ENCODE results near the gene PAPPA.

The PAPPA gene

GRCh38 chr9:116250891-116251290 is 97.3 kb downstream of the PAPPA start:
- Histone ChIP-seq H3K4me1 (ENCODE audit: control insufficient read depth, insufficient read depth, low read length) (no peaks in the 10 kb centered on the region), H3K36me3 (ENCODE audit: control insufficient read depth in 2 of 2, insufficient read depth in 1 of 2, low read length in 2 of 2) (no peaks in the 10 kb centered on the region), H3K9me3 (ENCODE audit: control insufficient read depth, insufficient read depth, low read depth, low read length) (no peaks in the 10 kb centered on the region), H3K27ac (ENCODE audit: extremely low read depth, low read depth, low read length) (no peak overlapping the region), H3K4me3 (ENCODE audit: low read depth, low read length) (no peak overlapping the region)
- POLR2A ChIA-PET, result no interaction called here
- no peak for TF ChIP-seq ZNF513 (tag by site-specific recombination; IDR thresholded peaks at IDR 0.05)
- no peak for TF ChIP-seq PATZ1 (tag by site-specific recombination; IDR thresholded peaks at IDR 0.05)
- TF ChIP-seq ZNF140 (tag by site-specific recombination; IDR thresholded peaks at IDR 0.05), result no peak
- no peak for TF ChIP-seq ZNF707 (tag by site-specific recombination; IDR thresholded peaks at IDR 0.05)
- TF ChIP-seq ZNF777 (tag by site-specific recombination; IDR thresholded peaks at IDR 0.05; ENCODE audit: borderline replicate concordance), result no peak
- CTCF ChIA-PET, result interaction anchor here (0.5 to 0.6 kb wide), 2 partner anchors 91 to 209 kb away, joined by 3 read pairs; no protein-coding TSS in a partner anchor

- CTCF ChIA-PET, result interaction anchor here (0.5 kb wide), 1 partner anchor 208 kb away, joined by 3 read pairs; no protein-coding TSS in a partner anchor
- H3K27ac ChIP-seq (ENCODE audit: extremely low read depth, low read depth, low read length), result no peak overlapping the region
Observed at GRCh38 chr9:116251366-116251765, 97.8 kb downstream of the PAPPA start.

DNA sequence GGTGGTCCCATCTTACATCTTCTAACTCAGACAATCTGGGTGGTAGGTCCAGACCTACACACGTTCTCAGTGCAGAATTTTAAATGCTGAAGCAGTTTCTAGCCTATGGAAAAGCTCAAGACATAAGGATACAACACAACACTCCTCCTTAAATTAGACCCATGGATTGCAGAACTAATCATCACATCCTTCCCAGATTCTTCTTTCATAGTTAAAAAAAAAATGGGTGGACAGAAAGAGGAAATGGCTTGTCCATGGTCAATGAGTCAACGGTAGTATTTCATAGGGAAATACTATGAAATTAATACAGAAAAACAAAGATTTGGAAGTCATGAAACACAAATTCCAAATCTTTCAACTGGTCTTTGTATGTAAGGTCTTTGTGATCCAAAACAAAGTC is 106.9 kb downstream of the PAPPA start:
- ChIA-PET POLR2A (no interaction called here), CTCF (no interaction called here)
- no peak overlapping the region for H3K27ac ChIP-seq (ENCODE audit: extremely low read depth, low read depth, low read length)
- no peaks in the 10 kb centered on the region for H3K36me3 ChIP-seq (ENCODE audit: control insufficient read depth in 2 of 2, insufficient read depth in 1 of 2, low read length in 2 of 2)
- peaks cover 2% of the 10 kb centered on the region; the same call in 1 of the 2 replicates for H3K4me1 ChIP-seq (ENCODE audit: control insufficient read depth, insufficient read depth, low read length)
- no peaks in the 10 kb centered on the region for H3K9me3 ChIP-seq (ENCODE audit: control insufficient read depth, insufficient read depth, low read depth, low read length)
- no peak for TF ChIP-seq OVOL3 (tag by site-specific recombination; IDR thresholded peaks at IDR 0.05)
- no peak for TF ChIP-seq ZNF362 (tag by site-specific recombination; IDR thresholded peaks at IDR 0.05)
- TF ChIP-seq, protein P1, sequence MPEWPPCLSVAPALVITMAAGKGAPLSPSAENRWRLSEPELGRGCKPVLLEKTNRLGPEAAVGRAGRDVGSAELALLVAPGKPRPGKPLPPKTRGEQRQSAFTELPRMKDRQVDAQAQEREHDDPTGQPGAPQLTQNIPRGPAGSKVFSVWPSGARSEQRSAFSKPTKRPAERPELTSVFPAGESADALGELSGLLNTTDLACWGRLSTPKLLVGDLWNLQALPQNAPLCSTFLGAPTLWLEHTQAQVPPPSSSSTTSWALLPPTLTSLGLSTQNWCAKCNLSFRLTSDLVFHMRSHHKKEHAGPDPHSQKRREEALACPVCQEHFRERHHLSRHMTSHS (tag by site-specific recombination; IDR thresholded peaks at IDR 0.05), result no peak
- no peak for TF ChIP-seq ZNF768 (tag by site-specific recombination; IDR thresholded peaks at IDR 0.05)
- TF ChIP-seq ZNF571 (tag by site-specific recombination; IDR thresholded peaks at IDR 0.05), result no peak
- TF ChIP-seq ZBTB11 (tag by site-specific recombination; conservative IDR thresholded peaks at IDR 0.05; ENCODE audit: low read depth), result no peak
- TF ChIP-seq ZBTB26 (tag by site-specific recombination; optimal IDR thresholded peaks at IDR 0.05), result no peak
- TF ChIP-seq ZNF391 (tag by site-specific recombination; IDR thresholded peaks at IDR 0.05; ENCODE audit: borderline replicate concordance, low read depth), result no peak
- no peak for TF ChIP-seq ZNF776 (tag by site-specific recombination; IDR thresholded peaks at IDR 0.05; ENCODE audit: borderline replicate concordance)
- no peak for TF ChIP-seq PRDM1 (tag by site-specific recombination; IDR thresholded peaks at IDR 0.05)
- no peak for TF ChIP-seq ZNF157 (tag by site-specific recombination; IDR thresholded peaks at IDR 0.05)
- no peak overlapping the region for H3K4me3 ChIP-seq (ENCODE audit: low read depth, low read length)

More at GRCh38 chr9:116251366-116251765, 97.8 kb downstream of the PAPPA start:
- no peak for TF ChIP-seq ZNF600 (tag by site-specific recombination; IDR thresholded peaks at IDR 0.05)
- no peaks in the 10 kb centered on the region for H3K9me3 ChIP-seq (ENCODE audit: control insufficient read depth, insufficient read depth, low read depth, low read length)
- no peaks in the 10 kb centered on the region for H3K4me1 ChIP-seq (ENCODE audit: control insufficient read depth, insufficient read depth, low read length)
- H3K36me3 ChIP-seq (ENCODE audit: control insufficient read depth in 2 of 2, insufficient read depth in 1 of 2, low read length in 2 of 2), result no peaks in the 10 kb centered on the region
- POLR2A ChIA-PET, result no interaction called here
- no peak overlapping the region for H3K4me3 ChIP-seq (ENCODE audit: low read depth, low read length)

Measured in HEK293 (cell line).